ENCODE results near the gene OSBPL10. TPM values are rescaled to one million over a fixed set of nuclear protein-coding genes. Genes with fewer than 3 reads are reported as not detected.

OSBPL10 gene
- total RNA-seq, 1 experiment from 2014 or later: 172 TPM

DNA sequence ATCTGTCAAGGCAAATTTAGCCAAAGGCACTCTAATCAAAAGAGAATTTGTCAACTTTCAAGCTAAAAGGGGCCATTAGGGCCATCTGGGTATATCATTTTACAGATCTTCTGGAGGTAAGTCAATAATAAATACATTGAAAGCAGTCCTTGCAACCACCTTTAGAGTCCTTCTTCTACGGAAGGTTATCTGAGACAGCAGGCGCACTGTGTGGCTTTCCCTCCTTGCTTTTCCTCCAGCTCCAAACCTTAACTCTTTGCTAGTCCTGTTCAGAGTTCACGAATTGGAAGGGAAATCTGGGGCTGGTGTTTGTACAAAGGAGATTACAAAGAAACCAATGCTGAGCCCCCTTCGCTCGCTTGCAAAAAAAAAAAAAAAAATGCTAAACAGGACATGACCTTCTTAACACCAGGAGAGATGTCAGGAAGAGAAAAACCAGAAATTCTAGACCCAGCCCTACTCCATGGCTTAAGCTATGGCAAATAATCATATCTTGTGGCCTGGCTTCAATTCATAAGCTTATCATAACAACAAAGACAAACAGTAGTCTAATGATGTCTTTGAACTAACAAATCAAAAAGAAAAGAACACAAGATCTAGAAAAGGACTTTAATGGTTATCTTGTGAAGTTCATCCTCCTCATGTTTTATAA is 232.7 kb downstream of the OSBPL10 start:
- Mint-ChIP-seq H3K4me3 (ENCODE audit: unreplicated experiment) (no peak overlapping the region), H3K27me3 (ENCODE audit: insufficient read depth, unreplicated experiment) (no peaks in the 10 kb centered on the region), H3K27ac (ENCODE audit: low read depth, unreplicated experiment) (peak overlapping the region; percentile 66), H3K36me3 (ENCODE audit: insufficient read depth, unreplicated experiment) (peaks cover 42% of the 10 kb centered on the region), H3K4me1 (ENCODE audit: insufficient read depth, unreplicated experiment) (peaks cover 1% of the 10 kb centered on the region), H3K9me3 (ENCODE audit: unreplicated experiment) (no peaks in the 10 kb centered on the region)
- ChIA-PET POLR2A (no interaction called here), CTCF (interaction anchor here (0.6 to 1.4 kb wide), 3 partner anchors 10 to 270 kb away, joined by 3 to 5 read pairs (median 3); no protein-coding TSS in a partner anchor)
- intact Hi-C loops (cut with micrococcal nuclease): no loop called here
- no peak for DNase-seq (ENCODE audit: unreplicated experiment)
- no TSS peak for BruUV-seq (replicated peaks)
- TF ChIP-seq, protein P1, sequence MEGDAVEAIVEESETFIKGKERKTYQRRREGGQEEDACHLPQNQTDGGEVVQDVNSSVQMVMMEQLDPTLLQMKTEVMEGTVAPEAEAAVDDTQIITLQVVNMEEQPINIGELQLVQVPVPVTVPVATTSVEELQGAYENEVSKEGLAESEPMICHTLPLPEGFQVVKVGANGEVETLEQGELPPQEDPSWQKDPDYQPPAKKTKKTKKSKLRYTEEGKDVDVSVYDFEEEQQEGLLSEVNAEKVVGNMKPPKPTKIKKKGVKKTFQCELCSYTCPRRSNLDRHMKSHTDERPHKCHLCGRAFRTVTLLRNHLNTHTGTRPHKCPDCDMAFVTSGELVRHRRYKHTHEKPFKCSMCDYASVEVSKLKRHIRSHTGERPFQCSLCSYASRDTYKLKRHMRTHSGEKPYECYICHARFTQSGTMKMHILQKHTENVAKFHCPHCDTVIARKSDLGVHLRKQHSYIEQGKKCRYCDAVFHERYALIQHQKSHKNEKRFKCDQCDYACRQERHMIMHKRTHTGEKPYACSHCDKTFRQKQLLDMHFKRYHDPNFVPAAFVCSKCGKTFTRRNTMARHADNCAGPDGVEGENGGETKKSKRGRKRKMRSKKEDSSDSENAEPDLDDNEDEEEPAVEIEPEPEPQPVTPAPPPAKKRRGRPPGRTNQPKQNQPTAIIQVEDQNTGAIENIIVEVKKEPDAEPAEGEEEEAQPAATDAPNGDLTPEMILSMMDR (IDR thresholded peaks at IDR 0.05; ENCODE audit: unreplicated experiment): no peak

DNA sequence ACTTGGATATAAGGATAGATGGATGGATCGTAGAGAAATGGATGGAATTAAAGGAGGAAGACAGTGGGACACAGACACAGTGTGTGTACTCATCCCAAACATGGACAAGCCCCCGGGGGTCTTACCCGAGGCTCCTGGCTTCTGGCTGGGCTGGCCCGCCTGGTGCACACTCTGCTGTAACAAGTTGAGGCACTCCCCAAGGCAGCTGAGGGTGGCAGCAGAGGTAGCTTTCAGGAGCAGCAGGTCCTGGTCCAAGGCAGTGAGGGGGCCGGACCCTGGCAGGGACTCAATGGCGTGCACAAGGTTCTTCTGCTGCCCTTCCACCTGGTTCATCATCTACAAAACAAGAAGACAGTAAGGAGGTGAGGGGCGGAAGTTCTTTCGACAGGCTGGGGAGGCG is 233.3 kb downstream of the OSBPL10 start:
- POLR2A ChIA-PET: no interaction called here
- H3K27ac Mint-ChIP-seq (ENCODE audit: low read depth, unreplicated experiment): no peak overlapping the region
- H3K9me3 Mint-ChIP-seq (ENCODE audit: unreplicated experiment): no peaks in the 10 kb centered on the region
- BruUV-seq (replicated peaks): no TSS peak
- no peak overlapping the region for H3K4me3 Mint-ChIP-seq (ENCODE audit: unreplicated experiment)
- TF ChIP-seq, protein P1 (IDR thresholded peaks at IDR 0.05; ENCODE audit: unreplicated experiment): no peak
- H3K4me1 Mint-ChIP-seq (ENCODE audit: insufficient read depth, unreplicated experiment): no peaks in the 10 kb centered on the region
- DNase-seq (ENCODE audit: unreplicated experiment): no peak
- intact Hi-C loops (cut with micrococcal nuclease): no loop called here
- peaks cover 49% of the 10 kb centered on the region for H3K36me3 Mint-ChIP-seq (ENCODE audit: insufficient read depth, unreplicated experiment)
- H3K27me3 Mint-ChIP-seq (ENCODE audit: insufficient read depth, unreplicated experiment): no peaks in the 10 kb centered on the region
- CTCF ChIA-PET: no interaction called here

- H3K9me3 Mint-ChIP-seq (ENCODE audit: unreplicated experiment): no peaks in the 10 kb centered on the region
- CTCF ChIA-PET: no interaction called here
- no peaks in the 10 kb centered on the region for H3K27me3 Mint-ChIP-seq (ENCODE audit: insufficient read depth, unreplicated experiment)
- TF ChIP-seq, protein P1 (IDR thresholded peaks at IDR 0.05; ENCODE audit: unreplicated experiment): no peak
- H3K4me3 Mint-ChIP-seq (ENCODE audit: unreplicated experiment): no peak overlapping the region
- no peak overlapping the region for H3K27ac Mint-ChIP-seq (ENCODE audit: low read depth, unreplicated experiment)
- intact Hi-C loops (cut with micrococcal nuclease): no loop called here
- POLR2A ChIA-PET: interaction anchor here (0.6 kb wide), 1 partner anchor 11 kb away, joined by 3 read pairs; no protein-coding TSS in a partner anchor
- no peak for DNase-seq (ENCODE audit: unreplicated experiment)
- no TSS peak for BruUV-seq (replicated peaks)
- H3K36me3 Mint-ChIP-seq (ENCODE audit: insufficient read depth, unreplicated experiment): peaks cover 58% of the 10 kb centered on the region
- H3K4me1 Mint-ChIP-seq (ENCODE audit: insufficient read depth, unreplicated experiment): peaks cover 5% of the 10 kb centered on the region
These were observed 236.1 kb downstream of the OSBPL10 start for GRCh38 chr3:31744913-31745312.

DNA sequence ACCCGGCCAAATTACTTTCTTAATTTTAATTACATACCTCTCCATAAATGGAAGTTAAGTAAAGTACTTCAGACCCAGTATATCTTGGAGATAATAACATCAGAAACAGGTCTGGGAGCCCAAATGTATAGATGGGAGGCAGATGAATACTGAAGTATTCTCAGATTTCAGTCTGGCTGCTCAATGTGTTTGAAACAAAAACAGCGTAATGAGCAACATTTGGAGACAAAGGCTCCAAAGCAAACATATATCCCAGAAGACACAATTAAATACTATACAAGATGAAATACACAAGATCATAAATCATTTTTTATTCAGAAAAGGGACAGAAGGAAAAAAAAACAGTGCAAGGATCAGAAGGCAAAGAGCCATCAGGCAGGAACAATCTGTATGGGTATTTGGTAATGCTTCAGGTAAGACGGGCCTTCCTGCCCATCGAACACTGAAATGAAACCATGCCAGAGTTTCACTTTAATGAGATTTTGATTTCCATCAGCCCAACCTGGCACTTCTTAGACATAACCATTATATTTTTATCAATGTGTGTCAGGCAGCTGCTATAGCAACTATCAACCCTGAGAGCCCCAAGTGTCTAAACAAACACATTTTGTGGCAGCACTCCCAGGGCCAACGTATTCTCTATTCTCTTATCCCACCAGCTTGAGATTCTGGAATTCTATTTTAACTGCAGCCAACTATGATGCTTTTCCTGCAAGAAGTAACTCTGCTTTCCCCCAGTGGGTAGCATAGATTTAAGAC is 237.6 kb downstream of the OSBPL10 start:
- DNase-seq (ENCODE audit: unreplicated experiment): no peak
- CTCF ChIA-PET: interaction anchor here (0.6 to 1.0 kb wide), 2 partner anchors 212 to 401 kb away, joined by 3 to 4 read pairs; no protein-coding TSS in a partner anchor
- intact Hi-C loops (cut with micrococcal nuclease): no loop called here
- BruUV-seq (replicated peaks): no TSS peak
- Mint-ChIP-seq H3K4me3 (ENCODE audit: unreplicated experiment) (no peak overlapping the region), H3K4me1 (ENCODE audit: insufficient read depth, unreplicated experiment) (peaks cover 5% of the 10 kb centered on the region), H3K9me3 (ENCODE audit: unreplicated experiment) (no peaks in the 10 kb centered on the region), H3K27ac (ENCODE audit: low read depth, unreplicated experiment) (no peak overlapping the region), H3K27me3 (ENCODE audit: insufficient read depth, unreplicated experiment) (no peaks in the 10 kb centered on the region), H3K36me3 (ENCODE audit: insufficient read depth, unreplicated experiment) (peaks cover 61% of the 10 kb centered on the region)
- POLR2A ChIA-PET: interaction anchor here (1.0 kb wide), 1 partner anchor 8 kb away, joined by 3 read pairs; no protein-coding TSS in a partner anchor
- TF ChIP-seq, protein P1 (IDR thresholded peaks at IDR 0.05; ENCODE audit: unreplicated experiment): no peak

All from MCF 10A (cell line).